ENCODE measurements around the gene SLC4A7.

SLC4A7 gene

GRCh38 chr3:27325419-27325818 is 158.8 kb downstream of the SLC4A7 start:
- DNase-seq (ENCODE audit: low read depth), result no peak

- no peak for DNase-seq (ENCODE audit: low read depth)
Measured at GRCh38 chr3:27324686-27325085, 159.5 kb downstream of the SLC4A7 start.

- DNase-seq (ENCODE audit: low read depth), result no peak
Measured at GRCh38 chr3:27323087-27323570, 161.1 kb downstream of the SLC4A7 start.

Measured in stromal cell of bone marrow (primary cell).